Loucy (cell line): Measurements from ENCODE around the gene AHCY.

Experiments
- EZH2phosphoT487 ChIP-seq: fragments of 200-600 bp; IDR thresholded peaks from 2 replicates; pipeline ENCODE4 v1.6.1; 2018; ENCODE audit warnings: antibody characterized with exemption, mild to moderate bottlenecking, moderate library complexity, borderline replicate concordance
- TF ChIP-seq, protein P1 (sequence below): fragments of 200-600 bp; sonication (generic); conservative IDR thresholded peaks from 2 replicates; pipeline ENCODE4 v1.5.1; 2014; ENCODE audit warnings: mild to moderate bottlenecking, antibody characterized with exemption, low read length

DNA sequence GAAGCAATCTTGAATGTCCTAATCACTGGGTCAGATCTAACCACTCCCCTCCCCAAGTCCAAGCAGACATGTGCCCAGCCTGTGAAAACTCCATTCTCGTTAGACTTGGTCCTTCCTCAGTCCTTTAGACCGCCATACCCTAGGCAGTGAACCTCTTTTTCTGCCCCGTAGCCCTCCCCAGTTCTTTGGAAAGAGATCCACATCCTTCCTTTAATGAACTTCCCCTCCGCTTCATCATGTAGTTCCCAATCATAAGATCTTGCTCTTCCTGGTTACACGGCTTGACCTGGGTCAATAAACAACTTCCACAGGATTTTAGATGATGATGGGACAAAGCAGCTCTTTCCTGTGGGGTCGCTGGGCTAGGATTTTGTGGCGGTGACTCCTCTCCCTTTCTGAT lies 9.6 kb downstream of the AHCY start:
- TF ChIP-seq, protein P1, sequence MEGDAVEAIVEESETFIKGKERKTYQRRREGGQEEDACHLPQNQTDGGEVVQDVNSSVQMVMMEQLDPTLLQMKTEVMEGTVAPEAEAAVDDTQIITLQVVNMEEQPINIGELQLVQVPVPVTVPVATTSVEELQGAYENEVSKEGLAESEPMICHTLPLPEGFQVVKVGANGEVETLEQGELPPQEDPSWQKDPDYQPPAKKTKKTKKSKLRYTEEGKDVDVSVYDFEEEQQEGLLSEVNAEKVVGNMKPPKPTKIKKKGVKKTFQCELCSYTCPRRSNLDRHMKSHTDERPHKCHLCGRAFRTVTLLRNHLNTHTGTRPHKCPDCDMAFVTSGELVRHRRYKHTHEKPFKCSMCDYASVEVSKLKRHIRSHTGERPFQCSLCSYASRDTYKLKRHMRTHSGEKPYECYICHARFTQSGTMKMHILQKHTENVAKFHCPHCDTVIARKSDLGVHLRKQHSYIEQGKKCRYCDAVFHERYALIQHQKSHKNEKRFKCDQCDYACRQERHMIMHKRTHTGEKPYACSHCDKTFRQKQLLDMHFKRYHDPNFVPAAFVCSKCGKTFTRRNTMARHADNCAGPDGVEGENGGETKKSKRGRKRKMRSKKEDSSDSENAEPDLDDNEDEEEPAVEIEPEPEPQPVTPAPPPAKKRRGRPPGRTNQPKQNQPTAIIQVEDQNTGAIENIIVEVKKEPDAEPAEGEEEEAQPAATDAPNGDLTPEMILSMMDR = no peak
- no peak for TF ChIP-seq EZH2phosphoT487
